CD4-positive, alpha-beta T cell treated with Interleukin-1 beta for 1 hour (primary cell): Measurements from ENCODE around the gene NBPF14.
"Not testable (repeated sequence)": the region's sequence is repeated elsewhere in the genome, so short reads cannot be mapped to it uniquely, and the experiment has no call there.

Experiments
- DNase-seq, 2 donors: peaks; one replicate each; pipeline ENCODE4 v3.0.0-alpha.2; 2020 to 2022

Gene NBPF14

GRCh38 chr1:148595911-148596310 lies at the start of gene NBPF14:
Gene NBPF14, minus strand, starts transcription at chr1:148596011. Its CDS starts 294 bp downstream, at chr1:148595717.
- DNase-seq = not testable (repeated sequence)

GRCh38 chr1:148625451-148625850 lies 29.6 kb upstream of the NBPF14 start:
- not testable (repeated sequence) for DNase-seq

GRCh38 chr1:148618216-148618615 lies 22.4 kb upstream of the NBPF14 start:
- DNase-seq = not testable (repeated sequence)

- not testable (repeated sequence) for DNase-seq
Measured at GRCh38 chr1:148605266-148605665, 9.5 kb upstream of the NBPF14 start.

- DNase-seq = peak in 1 of 2 donors; percentile 0
Measured at GRCh38 chr1:148595360-148595759, 451 bp downstream of the NBPF14 start.

GRCh38 chr1:148591098-148591497 lies 4.7 kb downstream of the NBPF14 start:
- DNase-seq = not testable (repeated sequence)

- not testable (repeated sequence) for DNase-seq
Measured at GRCh38 chr1:148532158-148532557, 63.7 kb downstream of the NBPF14 start.

- DNase-seq = peak; percentile 73 to 77
Measured at GRCh38 chr1:148529101-148529567, 66.7 kb downstream of the NBPF14 start.

GRCh38 chr1:148528591-148528990 lies 67.2 kb downstream of the NBPF14 start:
- not testable (repeated sequence) for DNase-seq

GRCh38 chr1:148526587-148526986 lies 69.2 kb downstream of the NBPF14 start:
- peak; percentile 1 to 37 for DNase-seq

GRCh38 chr1:148523205-148524144 lies 72.3 kb downstream of the NBPF14 start:
- DNase-seq = peak; percentile 1 to 35

GRCh38 chr1:148522561-148523204 lies 73.1 kb downstream of the NBPF14 start:
- peak; percentile 94 for DNase-seq

- DNase-seq = peak; percentile 89 to 94
Measured at GRCh38 chr1:148522072-148522471, 73.7 kb downstream of the NBPF14 start.

GRCh38 chr1:148514310-148514709 lies 81.5 kb downstream of the NBPF14 start:
- DNase-seq = not testable (repeated sequence)

GRCh38 chr1:148512571-148513184 lies 83.1 kb downstream of the NBPF14 start:
- DNase-seq = not testable (repeated sequence)

GRCh38 chr1:148493933-148494332 lies 101.9 kb downstream of the NBPF14 start:
- DNase-seq = not testable (repeated sequence)

GRCh38 chr1:148483029-148483428 lies 112.8 kb downstream of the NBPF14 start, which contains the start of gene PPIAL4G:
Gene PPIAL4G, minus strand, starts transcription at chr1:148483302. Its CDS starts 50 bp downstream, at chr1:148483252.
- not testable (repeated sequence) for DNase-seq
